Left hindlimb (tissue), 1 donor: ENCODE data around the gene ZNF518A.
"Not testable (repeated sequence)": the region's sequence is repeated elsewhere in the genome, so short reads cannot be mapped to it uniquely, and the experiment has no call there.

ENCODE experiments used
- DNase-seq: peaks from one replicate; pipeline ENCODE4 v3.0.0-alpha.2; 2018

The ZNF518A gene

GRCh38 chr10:96137567-96137966, 7.5 kb downstream of the ZNF518A start:
- DNase-seq = no peak

- DNase-seq = no peak
Measured at GRCh38 chr10:96138102-96138501, 8.0 kb downstream of the ZNF518A start.

GRCh38 chr10:96152437-96152836, 22.3 kb downstream of the ZNF518A start:
- DNase-seq = no peak

GRCh38 chr10:96153070-96153469, 23.0 kb downstream of the ZNF518A start:
- no peak for DNase-seq

- DNase-seq = no peak
Measured at GRCh38 chr10:96165726-96166125, 35.6 kb downstream of the ZNF518A start.

GRCh38 chr10:96168546-96168945, 38.4 kb downstream of the ZNF518A start:
- DNase-seq = no peak

- no peak for DNase-seq
Measured at GRCh38 chr10:96170230-96170629, 40.1 kb downstream of the ZNF518A start.

GRCh38 chr10:96172666-96173065, 42.6 kb downstream of the ZNF518A start:
- DNase-seq = no peak

- DNase-seq = no peak
Measured at GRCh38 chr10:96176985-96177384, 46.9 kb downstream of the ZNF518A start.

- no peak for DNase-seq
Measured at GRCh38 chr10:96188421-96188820, 58.3 kb downstream of the ZNF518A start.

- DNase-seq = no peak
Measured at GRCh38 chr10:96188916-96189315, 58.8 kb downstream of the ZNF518A start.

- not testable (repeated sequence) for DNase-seq
Measured at GRCh38 chr10:96189505-96189904, 59.4 kb downstream of the ZNF518A start.

GRCh38 chr10:96201525-96201924, 71.4 kb downstream of the ZNF518A start:
- DNase-seq = no peak

GRCh38 chr10:96205580-96205979, 75.5 kb downstream of the ZNF518A start:
- no peak for DNase-seq

- no peak for DNase-seq
Measured at GRCh38 chr10:96208271-96208670, 78.2 kb downstream of the ZNF518A start.

- DNase-seq = no peak
Measured at GRCh38 chr10:96208946-96209345, 78.8 kb downstream of the ZNF518A start.

GRCh38 chr10:96211764-96212163, 81.7 kb downstream of the ZNF518A start:
- DNase-seq = no peak

- no peak for DNase-seq
Measured at GRCh38 chr10:96212911-96213310, 82.8 kb downstream of the ZNF518A start.
